Neural progenitor cell (in vitro differentiated cells): ENCODE measurements around the gene ABCC1.

Experiments used
- EZH2 ChIP-seq: fragments of 200-600 bp; sonication (generic); IDR thresholded peaks from 2 replicates; pipeline ENCODE4 v1.6.1; 2017; ENCODE audit warnings: antibody characterized with exemption, mild to moderate bottlenecking, moderate library complexity
- TF ChIP-seq, protein P1 (sequence below): fragments of 200-600 bp; sonication (generic); IDR thresholded peaks from 2 replicates; pipeline ENCODE4 v1.5.1; 2017; ENCODE audit warnings: antibody characterized with exemption, mild to moderate bottlenecking

DNA sequence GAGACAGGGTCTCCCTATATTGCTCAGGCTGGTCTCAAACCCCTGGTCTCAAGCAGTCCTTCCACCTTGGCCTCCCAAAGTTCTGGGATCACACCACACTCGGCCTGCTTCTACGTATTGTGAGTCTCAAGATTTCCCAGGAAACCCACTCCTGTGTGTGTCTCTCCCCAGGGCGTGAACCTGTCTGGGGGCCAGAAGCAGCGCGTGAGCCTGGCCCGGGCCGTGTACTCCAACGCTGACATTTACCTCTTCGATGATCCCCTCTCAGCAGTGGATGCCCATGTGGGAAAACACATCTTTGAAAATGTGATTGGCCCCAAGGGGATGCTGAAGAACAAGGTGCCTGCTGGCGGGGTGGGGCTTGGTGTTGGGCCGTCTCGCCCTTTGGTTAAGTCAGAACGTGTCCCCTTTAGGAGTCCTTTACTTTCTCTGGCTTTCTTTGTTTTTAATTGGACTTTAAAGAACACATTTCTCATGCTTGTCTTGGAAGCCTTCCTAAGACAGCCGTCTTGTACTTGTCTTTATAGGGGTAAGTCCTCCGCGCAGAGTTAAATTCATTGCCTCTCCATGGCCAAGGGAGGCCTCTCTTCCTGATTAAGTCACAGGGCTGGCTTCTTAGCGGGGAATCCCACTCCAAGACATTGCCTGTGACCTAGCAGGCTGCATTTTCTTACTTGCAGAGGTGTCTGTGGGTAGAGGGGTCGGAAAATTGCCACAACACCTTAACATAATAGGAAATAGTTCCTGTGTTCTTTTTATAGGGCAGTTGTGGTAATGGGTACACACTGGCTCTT is 137.4 kb downstream of the ABCC1 start:
- TF ChIP-seq, protein P1, sequence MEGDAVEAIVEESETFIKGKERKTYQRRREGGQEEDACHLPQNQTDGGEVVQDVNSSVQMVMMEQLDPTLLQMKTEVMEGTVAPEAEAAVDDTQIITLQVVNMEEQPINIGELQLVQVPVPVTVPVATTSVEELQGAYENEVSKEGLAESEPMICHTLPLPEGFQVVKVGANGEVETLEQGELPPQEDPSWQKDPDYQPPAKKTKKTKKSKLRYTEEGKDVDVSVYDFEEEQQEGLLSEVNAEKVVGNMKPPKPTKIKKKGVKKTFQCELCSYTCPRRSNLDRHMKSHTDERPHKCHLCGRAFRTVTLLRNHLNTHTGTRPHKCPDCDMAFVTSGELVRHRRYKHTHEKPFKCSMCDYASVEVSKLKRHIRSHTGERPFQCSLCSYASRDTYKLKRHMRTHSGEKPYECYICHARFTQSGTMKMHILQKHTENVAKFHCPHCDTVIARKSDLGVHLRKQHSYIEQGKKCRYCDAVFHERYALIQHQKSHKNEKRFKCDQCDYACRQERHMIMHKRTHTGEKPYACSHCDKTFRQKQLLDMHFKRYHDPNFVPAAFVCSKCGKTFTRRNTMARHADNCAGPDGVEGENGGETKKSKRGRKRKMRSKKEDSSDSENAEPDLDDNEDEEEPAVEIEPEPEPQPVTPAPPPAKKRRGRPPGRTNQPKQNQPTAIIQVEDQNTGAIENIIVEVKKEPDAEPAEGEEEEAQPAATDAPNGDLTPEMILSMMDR, result no peak
- no peak for TF ChIP-seq EZH2
